Panc1 (cell line): ENCODE results near the gene EYS.

Experiments
- CTCF ChIP-seq: fragments of 450-650 bp; IDR thresholded peaks from 2 replicates; pipeline ENCODE4 v1.5.1; 2017; ENCODE audit warnings: mild to moderate bottlenecking
- POLR2AphosphoS5 ChIP-seq: IDR thresholded peaks from 2 replicates; pipeline ENCODE4 v1.6.1; 2012; ENCODE audit warnings: mild to moderate bottlenecking, low read depth, low read length, moderate library complexity
- REST ChIP-seq, 2 experiments: IDR thresholded peaks; 2 replicates each; pipeline ENCODE4 v1.6.1; 2011 to 2012; ENCODE audit warnings: low read depth in 2 of 2, control low read depth in 1 of 2, low read length in 1 of 2, mild to moderate bottlenecking in 1 of 2, moderate library complexity in 1 of 2; ENCODE audit not compliant: insufficient read depth in 1 of 2
- SIN3A ChIP-seq: IDR thresholded peaks from 2 replicates; pipeline ENCODE4 v1.6.1; 2012; ENCODE audit warnings: low read depth, mild to moderate bottlenecking, low read length, moderate library complexity, borderline replicate concordance; ENCODE audit not compliant: insufficient read depth
- TCF7L2 ChIP-seq: IDR thresholded peaks from 2 replicates; pipeline ENCODE4 v1.6.1; 2011; ENCODE audit warnings: mild to moderate bottlenecking, low read depth, low read length, inconsistent platforms

GRCh38 chr6:63734923-63735322 is 1972.1 kb downstream of the EYS start:
- no peak for TF ChIP-seq CTCF
- TF ChIP-seq POLR2AphosphoS5: no peak
- no peak for TF ChIP-seq SIN3A
- TF ChIP-seq TCF7L2: no peak
- TF ChIP-seq REST (IDR thresholded peaks at IDR 0.05; ENCODE audit: insufficient read depth in 1 of 2, low read depth in 2 of 2, low read length in 1 of 2): no peak
